HUES64 (cell line): ENCODE measurements around the gene BTAF1.

Experiments used
- H3K27ac ChIP-seq: 2 replicates; pipeline ENCODE4 v1.7.0; 2013; ENCODE audit warnings: low read depth, low read length, inconsistent platforms
- H3K27me3 ChIP-seq: 2 replicates; pipeline ENCODE4 v1.6.1; 2013; ENCODE audit warnings: mild to moderate bottlenecking, low read length; ENCODE audit not compliant: insufficient read depth
- H3K36me3 ChIP-seq: 2 replicates; pipeline ENCODE4 v1.6.1; 2013; ENCODE audit warnings: mild to moderate bottlenecking, low read length; ENCODE audit not compliant: insufficient read depth
- H3K4me1 ChIP-seq: 2 replicates; pipeline ENCODE4 v1.6.1; 2013; ENCODE audit warnings: mild to moderate bottlenecking, low read length, moderate library complexity; ENCODE audit not compliant: insufficient read depth
- H3K4me3 ChIP-seq: 2 replicates; pipeline ENCODE4 v1.5.1; 2013; ENCODE audit warnings: mild to moderate bottlenecking, low read length, moderate library complexity
- H3K9ac ChIP-seq: 2 replicates; pipeline ENCODE4 v1.6.1; 2013; ENCODE audit warnings: mild to moderate bottlenecking, low read depth, low read length
- H3K9me3 ChIP-seq: 2 replicates; pipeline ENCODE4 v1.6.1; 2013; ENCODE audit warnings: low read depth, low read length; ENCODE audit not compliant: insufficient read depth
- WGBS: fragments of 150-250, 120-280 bp; methylation state at CpG from one replicate; pipeline ENCODE4 v1.1.7; 2013; ENCODE audit warnings: missing lambda C conversion rate; 5-methylcytosine and 5-hydroxymethylcytosine counted together

BTAF1 gene

GRCh38 chr10:91978585-91978984 is 55.0 kb downstream of the BTAF1 start:
- no peaks in the 10 kb centered on the region for H3K27me3 ChIP-seq
- H3K4me3 ChIP-seq, result no peak overlapping the region
- H3K9me3 ChIP-seq, result no peaks in the 10 kb centered on the region
- no CpG with 5 or more reads among the region's 1 CpG for WGBS
- no peak overlapping the region for H3K27ac ChIP-seq
- H3K36me3 ChIP-seq, result peaks cover 58% of the 10 kb centered on the region
- H3K4me1 ChIP-seq, result no peaks in the 10 kb centered on the region
- H3K9ac ChIP-seq, result no peak overlapping the region

DNA sequence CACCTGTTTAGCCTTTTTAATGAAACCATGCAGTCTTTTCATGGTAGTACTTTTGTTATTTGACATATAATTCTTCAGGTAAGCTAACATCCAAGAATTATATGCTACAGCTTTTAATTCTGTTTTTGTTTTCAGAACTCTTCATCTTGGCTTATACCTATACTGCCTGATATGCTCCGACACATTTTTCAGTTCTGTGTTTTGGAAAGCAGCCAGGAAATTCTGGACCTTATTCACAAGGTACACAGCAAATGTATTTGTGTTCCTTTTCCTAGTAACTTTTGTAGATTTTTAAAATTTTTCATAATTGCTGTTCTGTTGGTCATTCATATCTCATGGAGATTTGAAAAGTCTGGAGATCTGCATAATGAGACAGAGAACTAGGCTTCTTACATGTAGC is 56.7 kb downstream of the BTAF1 start:
- Histone ChIP-seq H3K4me3 (no peak overlapping the region), H3K27me3 (no peaks in the 10 kb centered on the region), H3K9me3 (no peaks in the 10 kb centered on the region), H3K36me3 (peaks cover 73% of the 10 kb centered on the region), H3K9ac (no peak overlapping the region), H3K27ac (no peak overlapping the region), H3K4me1 (no peaks in the 10 kb centered on the region)
- 96% methylated on average over 1 of the region's 1 CpG for WGBS

DNA sequence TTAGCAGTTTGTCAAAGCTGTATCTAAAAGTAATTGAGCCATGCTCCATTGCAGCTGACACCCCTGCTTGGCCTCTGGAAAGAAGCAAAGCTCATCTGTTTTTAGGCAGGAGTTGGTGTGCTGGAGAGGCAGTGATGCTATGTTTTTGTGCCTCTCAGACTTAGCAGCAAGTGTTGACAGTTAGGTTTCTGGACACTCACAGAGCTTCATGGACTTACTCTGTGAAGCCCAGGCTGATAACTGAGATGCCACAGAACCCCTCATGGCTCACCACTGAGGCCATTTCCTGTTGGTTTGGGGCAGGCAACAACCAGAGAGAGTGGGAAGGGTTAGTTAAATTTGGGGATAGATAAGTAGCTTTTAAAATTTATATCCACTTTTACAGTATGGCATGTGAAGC is 59.8 kb downstream of the BTAF1 start:
- no peaks in the 10 kb centered on the region for H3K4me1 ChIP-seq
- H3K9me3 ChIP-seq, result no peaks in the 10 kb centered on the region
- H3K27ac ChIP-seq, result no peak overlapping the region
- H3K36me3 ChIP-seq, result peaks cover 90% of the 10 kb centered on the region
- H3K4me3 ChIP-seq, result no peak overlapping the region
- H3K27me3 ChIP-seq, result no peaks in the 10 kb centered on the region
- H3K9ac ChIP-seq, result no peak overlapping the region

- H3K27me3 ChIP-seq, result no peaks in the 10 kb centered on the region
- H3K27ac ChIP-seq, result no peak overlapping the region
- H3K9me3 ChIP-seq, result no peaks in the 10 kb centered on the region
- H3K9ac ChIP-seq, result no peak overlapping the region
- 95% methylated on average over 8 of the region's 8 CpGs for WGBS
- peaks cover 84% of the 10 kb centered on the region for H3K36me3 ChIP-seq
- H3K4me3 ChIP-seq, result no peak overlapping the region
- no peaks in the 10 kb centered on the region for H3K4me1 ChIP-seq
These were observed 63.9 kb downstream of the BTAF1 start for GRCh38 chr10:91987397-91988037.

DNA sequence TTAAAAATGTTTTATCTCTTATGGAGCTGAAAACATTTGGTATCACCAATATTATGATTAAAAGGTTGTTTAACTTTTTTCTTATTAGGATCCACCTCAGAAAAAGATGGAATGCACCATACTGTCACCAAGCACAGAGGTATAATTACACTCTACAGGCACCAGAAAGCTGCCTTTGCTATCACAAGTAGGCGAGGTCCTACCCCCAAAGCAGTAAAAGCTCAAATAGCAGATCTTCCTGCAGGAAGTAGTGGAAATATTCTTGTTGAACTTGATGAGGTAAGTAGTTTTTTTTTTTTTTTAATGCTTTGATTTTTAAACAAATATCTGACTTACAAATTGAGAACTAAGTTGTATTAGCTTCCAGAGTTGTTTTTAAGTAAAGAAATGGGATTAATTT is 68.5 kb downstream of the BTAF1 start:
- Histone ChIP-seq H3K36me3 (peaks cover 82% of the 10 kb centered on the region), H3K27me3 (no peaks in the 10 kb centered on the region), H3K9me3 (no peaks in the 10 kb centered on the region), H3K4me1 (no peaks in the 10 kb centered on the region), H3K27ac (no peak overlapping the region), H3K9ac (no peak overlapping the region), H3K4me3 (no peak overlapping the region)
- 100% methylated on average over 1 of the region's 1 CpG for WGBS

- H3K36me3 ChIP-seq, result peaks cover 85% of the 10 kb centered on the region
- no peak overlapping the region for H3K27ac ChIP-seq
- H3K9me3 ChIP-seq, result no peaks in the 10 kb centered on the region
- H3K27me3 ChIP-seq, result no peaks in the 10 kb centered on the region
- H3K4me3 ChIP-seq, result no peak overlapping the region
- H3K4me1 ChIP-seq, result no peaks in the 10 kb centered on the region
- H3K9ac ChIP-seq, result no peak overlapping the region
- 92% methylated on average over 2 of the region's 2 CpGs for WGBS
These were observed 72.7 kb downstream of the BTAF1 start for GRCh38 chr10:91996266-91996665.

GRCh38 chr10:92001581-92001980 is 78.0 kb downstream of the BTAF1 start:
- no peak overlapping the region for H3K27ac ChIP-seq
- no peak overlapping the region for H3K4me3 ChIP-seq
- no peak overlapping the region for H3K9ac ChIP-seq
- peaks cover 78% of the 10 kb centered on the region for H3K36me3 ChIP-seq
- WGBS, result 83% methylated on average over 3 of the region's 3 CpGs
- no peaks in the 10 kb centered on the region for H3K27me3 ChIP-seq
- no peaks in the 10 kb centered on the region for H3K9me3 ChIP-seq
- H3K4me1 ChIP-seq, result no peaks in the 10 kb centered on the region

- H3K9me3 ChIP-seq, result no peaks in the 10 kb centered on the region
- no peaks in the 10 kb centered on the region for H3K27me3 ChIP-seq
- no peak overlapping the region for H3K27ac ChIP-seq
- no peak overlapping the region for H3K9ac ChIP-seq
- WGBS, result 100% methylated on average over 1 of the region's 2 CpGs
- H3K4me1 ChIP-seq, result no peaks in the 10 kb centered on the region
- H3K4me3 ChIP-seq, result no peak overlapping the region
- peaks cover 78% of the 10 kb centered on the region for H3K36me3 ChIP-seq
These were observed 78.4 kb downstream of the BTAF1 start for GRCh38 chr10:92001995-92002394.

- Histone ChIP-seq H3K4me3 (no peak overlapping the region), H3K4me1 (no peaks in the 10 kb centered on the region), H3K27ac (no peak overlapping the region), H3K9me3 (no peaks in the 10 kb centered on the region), H3K36me3 (peaks cover 69% of the 10 kb centered on the region), H3K9ac (no peak overlapping the region), H3K27me3 (no peaks in the 10 kb centered on the region)
- 95% methylated on average over 2 of the region's 2 CpGs for WGBS
These were observed 79.7 kb downstream of the BTAF1 start for GRCh38 chr10:92003258-92003657.

DNA sequence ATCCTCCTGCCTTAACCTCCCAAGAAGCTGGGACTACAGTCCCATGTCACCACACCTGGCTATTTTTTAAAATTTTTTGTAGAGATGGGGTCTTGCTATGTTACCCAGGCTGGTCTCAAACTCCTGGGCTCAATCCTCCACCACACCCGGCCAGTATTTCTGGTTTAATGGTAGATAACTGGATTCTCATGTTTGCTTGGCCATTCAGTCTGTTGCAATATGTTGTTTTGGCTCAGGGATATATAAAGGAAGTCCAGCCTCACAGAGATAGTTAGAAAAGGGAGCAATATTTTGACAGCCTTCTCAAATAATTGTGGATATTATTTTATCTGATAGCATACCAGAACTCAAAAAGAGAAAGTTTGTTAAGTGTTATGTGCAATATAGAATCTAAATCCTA is 82.4 kb downstream of the BTAF1 start:
- Histone ChIP-seq H3K4me3 (no peak overlapping the region), H3K27ac (no peak overlapping the region), H3K27me3 (no peaks in the 10 kb centered on the region), H3K4me1 (no peaks in the 10 kb centered on the region), H3K9ac (no peak overlapping the region), H3K36me3 (peaks cover 75% of the 10 kb centered on the region), H3K9me3 (no peaks in the 10 kb centered on the region)
- WGBS, result 100% methylated on average over 1 of the region's 1 CpG

DNA sequence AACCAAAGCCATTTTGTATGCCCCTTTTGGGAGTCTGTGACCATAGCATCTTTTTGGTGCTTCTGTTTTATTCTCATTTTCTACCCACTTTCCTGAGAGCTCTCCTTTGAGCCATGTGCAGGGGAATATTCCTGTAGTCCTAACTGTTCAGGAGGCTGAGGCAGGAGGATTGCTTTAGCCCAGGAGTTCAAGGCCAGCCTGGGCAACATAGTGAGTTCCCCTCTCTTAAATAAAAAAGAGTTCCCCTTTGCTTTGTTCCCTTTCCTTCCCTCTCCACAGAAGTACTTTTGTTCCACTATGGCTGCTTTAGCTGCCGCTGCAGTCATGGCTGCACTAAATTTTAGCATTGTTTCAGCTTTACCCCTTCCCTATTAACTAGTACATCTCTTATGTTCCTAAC is 85.9 kb downstream of the BTAF1 start:
- Histone ChIP-seq H3K36me3 (peaks cover 78% of the 10 kb centered on the region), H3K27ac (no peak overlapping the region)
- 95% methylated on average over 1 of the region's 1 CpG for WGBS

More for the DNA sequence above, 85.9 kb downstream of the BTAF1 start:
- H3K4me3 ChIP-seq, result no peak overlapping the region
- no peak overlapping the region for H3K9ac ChIP-seq
- no peaks in the 10 kb centered on the region for H3K27me3 ChIP-seq
- H3K9me3 ChIP-seq, result no peaks in the 10 kb centered on the region; the same call in 1 of the 2 replicates
- no peaks in the 10 kb centered on the region for H3K4me1 ChIP-seq
